ENCODE results near the gene MFRP. TPM values are rescaled to one million over a fixed set of nuclear protein-coding genes. Genes with fewer than 3 reads are reported as not detected.
A peak's percentile ranks its signal among the peaks of the same experiment; 100 is the strongest.

The MFRP gene
- total and polyA plus RNA-seq, 9 of the 15 experiments (the other 6 are each of a cell fraction or from before 2014, with no cell fraction given), result not detected

DNA sequence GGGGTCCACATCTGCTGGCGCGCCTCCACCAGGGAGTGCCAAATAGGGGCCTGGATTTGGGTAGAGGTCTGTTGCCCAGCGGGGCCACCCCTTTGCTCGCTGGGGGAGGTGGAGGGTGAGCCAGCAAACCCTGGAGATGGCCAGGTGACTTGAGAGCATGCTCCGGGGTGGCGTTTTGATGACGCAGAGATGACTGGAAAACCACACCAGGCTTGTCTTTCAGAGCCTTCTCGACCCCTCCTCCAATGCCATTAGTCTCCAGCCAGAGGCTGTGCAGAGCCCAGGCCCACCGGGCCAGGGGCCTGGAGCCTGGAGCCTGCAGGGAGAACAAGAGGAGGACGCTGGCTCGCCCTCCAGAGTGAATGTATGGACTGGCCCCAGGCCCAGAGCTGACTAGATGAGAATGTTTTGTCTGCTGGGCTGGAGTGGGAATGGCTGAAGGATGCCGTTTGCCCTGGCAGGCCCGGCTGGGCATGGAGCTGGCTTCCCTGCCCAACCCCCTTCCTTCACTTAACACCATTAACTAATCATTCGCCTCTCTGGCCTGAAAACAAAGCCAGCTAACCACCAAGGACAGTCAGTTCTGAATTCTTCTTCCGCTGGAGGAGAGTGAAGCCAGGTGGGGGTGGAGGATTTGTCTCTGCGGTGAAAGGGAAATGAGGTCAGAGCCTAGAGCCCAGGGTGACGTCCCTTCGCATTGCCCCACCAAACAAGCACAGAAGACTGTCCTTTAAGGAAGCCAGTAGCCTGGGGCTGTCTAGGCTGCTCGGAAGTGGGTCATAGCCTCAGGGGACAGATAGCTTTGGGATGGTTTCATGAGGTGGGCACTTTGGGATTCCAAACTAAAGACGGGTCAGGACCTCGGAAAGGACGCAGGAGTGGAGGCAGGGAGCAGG is 28.0 kb downstream of the MFRP start (continued):
- TF ChIP-seq, protein P1, sequence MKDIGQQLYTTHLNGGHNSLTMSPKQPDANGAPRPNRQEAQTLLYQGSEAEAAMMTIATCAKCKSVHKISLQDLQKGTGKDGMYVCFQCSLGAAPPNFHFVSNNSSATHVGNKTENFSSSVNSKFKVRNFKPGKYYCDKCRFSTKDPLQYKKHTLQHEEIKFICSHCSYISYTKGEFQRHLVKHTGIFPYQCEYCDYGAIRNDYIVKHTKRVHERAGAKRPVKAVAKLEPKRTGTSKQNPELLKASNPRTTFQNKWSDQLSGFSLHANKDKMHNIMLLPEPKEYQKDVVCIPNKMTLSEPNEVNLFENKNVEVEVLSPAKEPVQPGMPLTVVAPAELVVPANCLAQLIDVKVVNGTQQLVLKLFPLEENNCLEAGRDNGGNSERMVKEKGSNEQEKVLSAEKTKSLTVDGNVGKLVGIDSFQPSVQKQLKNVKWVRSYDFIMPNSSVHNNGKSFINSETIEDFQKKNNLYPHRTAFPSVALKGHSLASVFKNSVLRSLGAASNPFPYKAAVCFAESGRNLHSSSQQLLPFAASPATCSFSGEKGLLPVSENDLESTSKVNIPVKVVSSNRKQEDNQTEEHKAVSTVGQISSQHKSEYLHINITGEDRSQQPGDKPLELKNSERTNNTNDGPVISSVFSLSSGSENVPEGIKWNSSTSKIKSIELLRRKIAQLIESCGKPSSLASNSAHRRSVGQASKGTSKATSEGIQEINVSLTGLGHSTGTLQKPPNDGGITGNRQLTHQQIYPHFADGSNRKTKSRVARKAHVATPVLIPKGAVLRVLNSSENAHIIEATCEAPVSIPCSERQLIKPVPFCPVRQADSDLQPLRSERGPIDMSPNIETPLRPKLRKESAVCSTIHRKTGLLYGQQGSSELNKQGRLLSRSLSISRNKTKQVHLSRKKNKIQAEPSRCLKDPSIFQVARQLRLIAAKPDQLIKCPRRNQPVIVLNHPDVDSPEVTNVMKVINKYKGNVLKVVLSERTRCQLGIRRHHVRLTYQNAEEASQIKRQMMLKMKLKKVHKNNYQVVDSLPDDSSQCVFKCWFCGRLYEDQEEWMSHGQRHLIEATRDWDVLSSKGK (CRISPR knock-in tag; IDR thresholded peaks at IDR 0.05), result no peak
- TF ChIP-seq, protein P2, sequence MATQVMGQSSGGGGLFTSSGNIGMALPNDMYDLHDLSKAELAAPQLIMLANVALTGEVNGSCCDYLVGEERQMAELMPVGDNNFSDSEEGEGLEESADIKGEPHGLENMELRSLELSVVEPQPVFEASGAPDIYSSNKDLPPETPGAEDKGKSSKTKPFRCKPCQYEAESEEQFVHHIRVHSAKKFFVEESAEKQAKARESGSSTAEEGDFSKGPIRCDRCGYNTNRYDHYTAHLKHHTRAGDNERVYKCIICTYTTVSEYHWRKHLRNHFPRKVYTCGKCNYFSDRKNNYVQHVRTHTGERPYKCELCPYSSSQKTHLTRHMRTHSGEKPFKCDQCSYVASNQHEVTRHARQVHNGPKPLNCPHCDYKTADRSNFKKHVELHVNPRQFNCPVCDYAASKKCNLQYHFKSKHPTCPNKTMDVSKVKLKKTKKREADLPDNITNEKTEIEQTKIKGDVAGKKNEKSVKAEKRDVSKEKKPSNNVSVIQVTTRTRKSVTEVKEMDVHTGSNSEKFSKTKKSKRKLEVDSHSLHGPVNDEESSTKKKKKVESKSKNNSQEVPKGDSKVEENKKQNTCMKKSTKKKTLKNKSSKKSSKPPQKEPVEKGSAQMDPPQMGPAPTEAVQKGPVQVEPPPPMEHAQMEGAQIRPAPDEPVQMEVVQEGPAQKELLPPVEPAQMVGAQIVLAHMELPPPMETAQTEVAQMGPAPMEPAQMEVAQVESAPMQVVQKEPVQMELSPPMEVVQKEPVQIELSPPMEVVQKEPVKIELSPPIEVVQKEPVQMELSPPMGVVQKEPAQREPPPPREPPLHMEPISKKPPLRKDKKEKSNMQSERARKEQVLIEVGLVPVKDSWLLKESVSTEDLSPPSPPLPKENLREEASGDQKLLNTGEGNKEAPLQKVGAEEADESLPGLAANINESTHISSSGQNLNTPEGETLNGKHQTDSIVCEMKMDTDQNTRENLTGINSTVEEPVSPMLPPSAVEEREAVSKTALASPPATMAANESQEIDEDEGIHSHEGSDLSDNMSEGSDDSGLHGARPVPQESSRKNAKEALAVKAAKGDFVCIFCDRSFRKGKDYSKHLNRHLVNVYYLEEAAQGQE (IDR thresholded peaks at IDR 0.05; ENCODE audit: borderline replicate concordance), result 0 out of 2 replicates have a peak, but pooled peaks have one; percentile 2
- TF ChIP-seq, protein P2 (CRISPR knock-in tag; IDR thresholded peaks at IDR 0.05; ENCODE audit: low read depth), result no peak
- no peak for TF ChIP-seq NBN (IDR thresholded peaks at IDR 0.05; ENCODE audit: low read depth)
- TF ChIP-seq THAP7 (CRISPR knock-in tag; IDR thresholded peaks at IDR 0.05), result no peak
- no peak for TF ChIP-seq ZNF280A (IDR thresholded peaks at IDR 0.05; ENCODE audit: low read depth, partially characterized antibody)
- peak; percentile 50; the same call in 1 of the 2 replicates for TF ChIP-seq ZNF511 (CRISPR knock-in tag; IDR thresholded peaks at IDR 0.05)
- no peak for TF ChIP-seq XRCC4 (IDR thresholded peaks at IDR 0.05; ENCODE audit: extremely low read depth, insufficient read depth, insufficient read length)
- TF ChIP-seq, protein P3, sequence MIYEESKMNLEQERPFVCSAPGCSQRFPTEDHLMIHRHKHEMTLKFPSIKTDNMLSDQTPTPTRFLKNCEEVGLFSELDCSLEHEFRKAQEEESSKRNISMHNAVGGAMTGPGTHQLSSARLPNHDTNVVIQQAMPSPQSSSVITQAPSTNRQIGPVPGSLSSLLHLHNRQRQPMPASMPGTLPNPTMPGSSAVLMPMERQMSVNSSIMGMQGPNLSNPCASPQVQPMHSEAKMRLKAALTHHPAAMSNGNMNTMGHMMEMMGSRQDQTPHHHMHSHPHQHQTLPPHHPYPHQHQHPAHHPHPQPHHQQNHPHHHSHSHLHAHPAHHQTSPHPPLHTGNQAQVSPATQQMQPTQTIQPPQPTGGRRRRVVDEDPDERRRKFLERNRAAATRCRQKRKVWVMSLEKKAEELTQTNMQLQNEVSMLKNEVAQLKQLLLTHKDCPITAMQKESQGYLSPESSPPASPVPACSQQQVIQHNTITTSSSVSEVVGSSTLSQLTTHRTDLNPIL (CRISPR knock-in tag; IDR thresholded peaks at IDR 0.05), result no peak

Data from K562 (cell line).